Erythroblast (primary cell): Measurements from ENCODE around the gene CELA2A.
"Not testable (repeated sequence)": the region's sequence is repeated elsewhere in the genome, so short reads cannot be mapped to it uniquely, and the experiment has no call there.

Source experiments
- DNase-seq, 2 experiments: peaks; one replicate each; lab custom pipeline; 2025; lab: John Stamatoyannopoulos, UW
- GATA1 ChIP-seq: IDR thresholded peaks from 2 replicates; pipeline ENCODE4 v1.6.1; 2011; ENCODE audit warnings: low read depth, mild to moderate bottlenecking, control low read depth, low read length, moderate library complexity
- POLR2A ChIP-seq: IDR thresholded peaks from 2 replicates; pipeline ENCODE4 v1.6.1; 2011; ENCODE audit warnings: mild to moderate bottlenecking, low read length

CELA2A gene

GRCh38 chr1:15500184-15501178 is 43.9 kb downstream of the CELA2A start:
- TF ChIP-seq POLR2A: no peak
- no peak for TF ChIP-seq GATA1
- DNase-seq: no peak

- no peak for TF ChIP-seq POLR2A
- peak; percentile 63 to 73 for DNase-seq
These were observed 44.9 kb downstream of the CELA2A start for GRCh38 chr1:15501208-15502032.

DNA sequence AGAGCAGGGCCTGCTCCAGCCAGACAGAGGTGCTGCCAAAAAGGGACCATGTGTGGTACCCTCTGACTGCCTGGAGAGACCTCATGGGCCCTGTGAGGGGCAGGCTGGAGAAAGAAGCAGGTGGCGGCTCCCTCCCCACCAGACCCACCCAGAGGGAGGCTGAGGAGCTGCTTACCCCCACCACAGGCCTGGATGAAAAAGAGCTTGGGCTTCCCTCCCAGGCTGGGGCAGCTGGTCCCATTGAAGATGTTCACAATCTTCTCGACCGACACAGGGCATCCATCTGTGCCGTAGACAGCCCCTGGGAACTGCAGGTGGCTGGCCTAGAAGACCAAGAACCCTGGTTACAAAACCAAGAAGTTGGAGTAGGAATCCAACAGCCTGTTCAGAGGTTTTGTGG is 47.9 kb downstream of the CELA2A start:
- DNase-seq: no peak
- TF ChIP-seq GATA1: no peak
- TF ChIP-seq POLR2A: no peak

DNA sequence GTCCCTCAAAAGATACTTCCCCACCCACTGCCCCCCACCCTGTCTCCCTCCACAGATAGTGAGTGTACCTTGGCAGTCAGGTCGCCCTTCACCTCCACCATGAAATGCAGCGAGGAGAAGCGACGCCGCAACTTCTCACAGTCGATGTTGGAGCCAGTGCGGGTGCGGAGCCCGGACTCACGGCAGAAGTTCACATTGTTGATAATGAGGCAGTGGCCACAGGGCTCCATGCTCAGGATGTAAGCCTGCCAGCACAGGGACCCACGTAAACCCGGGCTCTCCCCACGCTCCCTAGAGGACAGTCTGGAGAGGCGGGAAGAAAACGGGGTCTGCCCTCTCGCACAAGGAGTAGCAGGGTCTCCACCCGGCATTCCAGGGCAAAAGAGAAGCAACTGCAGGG is 50.3 kb downstream of the CELA2A start:
- TF ChIP-seq POLR2A (no peak), GATA1 (no peak)
- no peak for DNase-seq

- DNase-seq: no peak
- TF ChIP-seq POLR2A (no peak), GATA1 (no peak)
These were observed 50.7 kb downstream of the CELA2A start for GRCh38 chr1:15507278-15507677.

DNA sequence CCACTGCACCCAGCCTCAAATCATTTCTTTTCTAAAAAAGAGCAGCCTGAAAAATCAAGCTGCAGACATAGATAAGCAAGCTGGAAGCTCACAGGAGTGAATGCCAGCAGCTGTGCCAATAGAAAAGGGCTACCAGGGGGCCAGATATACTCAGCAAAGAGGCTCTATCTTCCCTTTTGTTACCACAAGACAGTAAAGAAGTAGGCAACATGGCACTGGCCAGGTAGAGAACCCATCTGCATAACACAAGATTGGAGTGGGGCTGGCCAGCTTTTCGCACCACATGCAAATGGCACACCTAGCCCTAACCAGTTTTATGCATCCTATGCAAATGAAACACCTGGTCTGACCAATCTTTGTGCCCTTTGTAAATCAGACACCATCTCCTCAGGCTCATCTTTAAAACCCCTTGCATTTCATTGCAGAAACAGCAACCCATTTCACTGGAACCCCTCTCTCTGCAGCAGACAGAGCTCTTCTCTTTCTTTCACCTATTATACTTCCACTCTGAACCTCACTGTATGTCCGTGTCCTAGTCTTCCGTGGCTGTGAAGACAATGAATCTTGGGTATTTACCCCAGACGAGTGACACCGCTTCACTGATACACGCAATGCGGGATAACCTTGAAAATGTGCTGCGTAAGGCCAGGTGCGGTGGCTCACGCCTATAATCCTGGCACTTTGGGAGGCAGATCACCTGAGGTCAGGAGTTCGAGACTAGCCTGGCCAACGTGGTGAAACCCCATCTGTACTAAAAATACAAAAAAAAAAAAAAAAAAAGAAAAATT is 52.4 kb downstream of the CELA2A start:
- peak; percentile 55 to 79 for DNase-seq
- no peak for TF ChIP-seq GATA1
- no peak for TF ChIP-seq POLR2A

DNA sequence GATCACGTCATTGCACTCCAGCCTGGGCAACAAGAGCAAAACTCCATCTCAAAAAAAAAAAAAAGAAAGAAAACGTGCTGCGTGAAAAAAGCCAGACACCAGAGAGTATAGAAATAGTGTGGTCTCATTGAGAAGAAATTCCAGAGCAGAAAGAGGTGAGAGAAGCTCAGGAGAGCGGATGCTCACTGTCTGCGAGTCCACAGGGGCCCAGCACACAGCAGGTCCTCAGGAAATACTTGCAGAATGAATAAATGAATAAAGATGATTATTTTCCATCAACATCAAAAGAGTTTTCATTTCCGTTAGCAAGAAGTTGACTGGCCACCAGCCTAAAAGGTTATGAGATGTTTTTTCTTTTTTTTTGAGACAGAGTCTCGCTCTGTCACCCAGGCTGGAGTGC is 53.1 kb downstream of the CELA2A start:
- no peak for TF ChIP-seq GATA1
- no peak for TF ChIP-seq POLR2A
- no peak for DNase-seq

- no peak for TF ChIP-seq POLR2A
- DNase-seq: no peak
These were observed 54.3 kb downstream of the CELA2A start for GRCh38 chr1:15510611-15511405.

GRCh38 chr1:15513192-15513591 is 56.7 kb downstream of the CELA2A start:
- no peak for TF ChIP-seq POLR2A
- no peak for TF ChIP-seq GATA1
- DNase-seq: no peak

- no peak for DNase-seq
- TF ChIP-seq GATA1 (no peak), POLR2A (no peak)
These were observed 57.4 kb downstream of the CELA2A start for GRCh38 chr1:15513919-15514318.

DNA sequence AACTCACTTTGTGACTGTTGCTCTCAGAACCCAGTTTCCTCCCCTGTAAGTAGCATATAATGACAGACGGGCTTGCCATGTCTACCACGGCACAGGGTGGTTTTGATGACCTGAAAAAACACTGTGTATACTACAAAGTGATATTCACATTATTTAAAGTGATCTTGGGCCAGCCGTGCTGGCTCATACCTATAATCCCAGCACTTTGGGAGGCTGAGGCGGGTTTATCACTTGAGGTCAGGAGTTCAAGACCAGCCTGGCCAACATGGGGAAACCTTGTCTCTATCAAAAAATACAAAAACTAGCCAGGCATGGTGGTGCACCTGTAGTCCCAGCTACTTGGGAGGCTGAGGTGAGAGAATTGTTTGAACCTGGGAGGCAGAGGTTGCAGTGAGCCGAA is 58.0 kb downstream of the CELA2A start:
- DNase-seq: not testable (repeated sequence)

DNA sequence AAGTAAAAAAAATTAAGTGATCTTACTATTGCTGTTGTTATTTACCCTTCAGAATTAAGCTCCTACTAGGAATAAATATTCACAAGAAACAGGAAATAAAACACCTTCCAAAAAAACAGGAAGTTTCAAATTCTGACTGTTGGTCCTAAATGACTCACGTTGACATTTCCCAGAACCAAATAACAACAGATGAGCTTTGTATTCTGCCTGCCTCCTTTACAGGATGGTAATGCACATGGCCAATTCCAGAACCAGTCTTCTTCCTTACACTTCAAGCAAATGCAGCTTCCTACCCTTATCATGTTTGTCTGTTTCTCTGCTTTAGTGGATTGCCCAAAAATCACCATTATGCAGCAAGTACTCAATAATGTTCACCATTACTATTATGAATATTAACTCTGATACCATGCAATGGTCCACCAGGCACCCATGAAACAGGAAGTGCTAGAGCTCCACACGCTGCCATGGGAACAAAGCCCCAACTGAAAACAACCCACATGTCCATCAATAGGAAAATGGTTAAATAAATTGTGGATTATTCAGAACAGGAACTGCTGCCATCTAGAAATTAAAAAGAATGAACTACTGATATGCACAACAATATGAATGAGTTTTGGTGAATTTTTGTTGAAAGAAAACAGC is 58.6 kb downstream of the CELA2A start:
- TF ChIP-seq GATA1 (no peak), POLR2A (no peak)
- DNase-seq: no peak

- TF ChIP-seq POLR2A: no peak
- TF ChIP-seq GATA1: no peak
- no peak for DNase-seq
These were observed 63.1 kb downstream of the CELA2A start for GRCh38 chr1:15519625-15520024.

GRCh38 chr1:15521206-15521906 is 64.8 kb downstream of the CELA2A start:
- not testable (repeated sequence) for DNase-seq
